Psoas muscle (tissue), 8 donors: Measurements from ENCODE around the gene BNC2. TPM values are rescaled to one million over a fixed set of nuclear protein-coding genes. Genes with fewer than 3 reads are reported as not detected.

ENCODE experiments used
- ATAC-seq, 4 donors: fragments of 200-7000 bp; cut with Tn5 transposase; one replicate each; pipeline ENCODE4 v1.9.1; 2020; ENCODE audit warnings: moderate library complexity in 3 of 4, mild to moderate bottlenecking in 2 of 4
- DNase-seq, 2 donors: peaks; one replicate each; pipeline ENCODE4 v3.0.0-alpha.2; 2020
- H3K27ac ChIP-seq: fragments of 200-600 bp; one replicate; pipeline ENCODE4 v1.8.0; 2022
- H3K27me3 ChIP-seq, 3 donors: fragments of 200-600 bp in 1 of 3; one replicate each; pipeline versions ENCODE4 v1.6.1 to v1.8.0; 2013 to 2022; ENCODE audit warnings: low read length in 2 of 3, mild to moderate bottlenecking in 2 of 3, moderate library complexity in 1 of 3; ENCODE audit not compliant: insufficient read depth in 3 of 3
- H3K36me3 ChIP-seq, 2 donors: fragments of 200-600 bp in 1 of 2; one replicate each; pipeline versions ENCODE4 v1.6.1 to v1.8.0; 2013 to 2022; ENCODE audit warnings: low read depth in 1 of 2, mild to moderate bottlenecking in 1 of 2, moderate library complexity in 1 of 2; ENCODE audit not compliant: insufficient read depth in 1 of 2
- H3K4me1 ChIP-seq: fragments of 200-600 bp; one replicate; pipeline ENCODE4 v1.8.0; 2022
- H3K4me3 ChIP-seq: fragments of 200-600 bp; one replicate; pipeline ENCODE4 v1.8.0; 2022; ENCODE audit warnings: mild to moderate bottlenecking
- H3K9me3 ChIP-seq: fragments of 200-600 bp; one replicate; pipeline ENCODE4 v1.8.0; 2022
- CTCF ChIP-seq: fragments of 200-600 bp; IDR thresholded peaks from one replicate; pipeline ENCODE4 v1.8.0; 2022; ENCODE audit warnings: antibody characterized with exemption
- WGBS, 3 donors: extraction: QIAGEN DNeasy Blood & Tissue Kit; methylation state at CpG; one replicate each; pipeline versions ENCODE4 v1.1.6 to v1.1.7; 2013; 5-methylcytosine and 5-hydroxymethylcytosine counted together
- intact Hi-C, 2 donors: fragments of 100-400 bp; cut with DNase I; formaldehyde crosslinking; loops; one replicate each; pipeline versions ENCODE4 v1.11.0 to v1.14.2; 2022
- polyA plus RNA-seq, 3 donors: library from polyadenylated mRNA; stranded (reverse); fragments of 200-250 nt; gene quantifications; one replicate each; pipeline ENCODE4 v1.2.3, GENCODE V29; 2013
- total RNA-seq, 4 donors: library from RNA; stranded (reverse); fragmentation: NEBNext Ultra II Directional in 2 of 4; extraction: Animal tissue kit (Norgen Biotek cat#: 25700) in 2 of 4; gene quantifications; one replicate each; pipeline versions ENCODE4 v1.2.1 to v1.2.4, GENCODE V29; 2021 to 2023
- donor health status: healthy with polysubstance abuse.
- donor health status: DM: no; HTN: no; CAD: no; lungs with moderate emphysema.
- donor health status: Bipolar disorder and iron deficiency.
- donor health status: healthy.
- donor health status: DM: yes; HTN: yes; CAD: no.
- donor health status: DM: no; HTN: no; CAD: no.
- donor health status: DM: no; HTN: no; CAD: no.
- donor health status: DM: yes; HTN: yes; CAD: no.

BNC2 gene
- total and polyA plus RNA-seq, 7 donors, result 1.3 to 168 (median 44.1) TPM

GRCh38 chr9:16608906-16609305 is 261.6 kb downstream of the BNC2 start:
- no peak for TF ChIP-seq CTCF
- Histone ChIP-seq H3K36me3 (no peaks in the 10 kb centered on the region), H3K4me1 (no peaks in the 10 kb centered on the region), H3K27me3 (no peaks in the 10 kb centered on the region), H3K4me3 (no peak overlapping the region), H3K27ac (no peak overlapping the region), H3K9me3 (no peaks in the 10 kb centered on the region)
- DNase-seq (no peak), ATAC-seq (no peak)
- 96 to 99% (median 97%) methylated on average over 2 of the region's 2 CpGs for WGBS, 3 donors
- intact Hi-C loops, result no loop called here

- intact Hi-C loops, result no loop called here
- ATAC-seq (no peak), DNase-seq (no peak)
- Histone ChIP-seq H3K27me3 (no peaks in the 10 kb centered on the region), H3K27ac (no peak overlapping the region), H3K9me3 (no peaks in the 10 kb centered on the region), H3K36me3 (no peaks in the 10 kb centered on the region), H3K4me1 (no peaks in the 10 kb centered on the region), H3K4me3 (no peak overlapping the region)
- 69 to 78% (median 73%) methylated on average over 2 of the region's 2 CpGs for WGBS, 3 donors
- TF ChIP-seq CTCF, result no peak
These were observed 268.0 kb downstream of the BNC2 start for GRCh38 chr9:16602494-16602893.

GRCh38 chr9:16601991-16602390 is 268.5 kb downstream of the BNC2 start:
- no peaks in the 10 kb centered on the region for H3K4me1 ChIP-seq
- DNase-seq, result no peak
- H3K27ac ChIP-seq, result no peak overlapping the region
- ATAC-seq, result no peak
- intact Hi-C loops, result no loop called here
- no peak for TF ChIP-seq CTCF
- no peaks in the 10 kb centered on the region for H3K27me3 ChIP-seq
- no peaks in the 10 kb centered on the region for H3K9me3 ChIP-seq
- no peaks in the 10 kb centered on the region for H3K36me3 ChIP-seq
- H3K4me3 ChIP-seq, result no peak overlapping the region

- intact Hi-C loops, result no loop called here
These were observed 272.2 kb downstream of the BNC2 start for GRCh38 chr9:16598316-16598715.

More at GRCh38 chr9:16598316-16598715, 272.2 kb downstream of the BNC2 start:
- no peaks in the 10 kb centered on the region for H3K27me3 ChIP-seq
- no peaks in the 10 kb centered on the region for H3K4me1 ChIP-seq
- no peak overlapping the region for H3K4me3 ChIP-seq
- WGBS, 3 donors, result 69 to 76% (median 75%) methylated on average over 3 of the region's 3 CpGs
- H3K27ac ChIP-seq, result no peak overlapping the region
- no peaks in the 10 kb centered on the region for H3K36me3 ChIP-seq
- H3K9me3 ChIP-seq, result no peaks in the 10 kb centered on the region
- no peak for TF ChIP-seq CTCF
- no peak for DNase-seq
- ATAC-seq, result peak in 1 of 4 donors; percentile 37
